Uterus (tissue), 4 donors: ENCODE results near the gene KRT6C. TPM values are rescaled to one million over a fixed set of nuclear protein-coding genes. Genes with fewer than 3 reads are reported as not detected.
"Not testable (repeated sequence)": the region's sequence is repeated elsewhere in the genome, so short reads cannot be mapped to it uniquely, and the experiment has no call there.

Experiments used
- DNase-seq, 2 donors: peaks; one replicate each; pipeline ENCODE4 v3.0.0-alpha.2; 2019 to 2020
- H3K27ac ChIP-seq, 2 donors: fragments of 200-600 bp; sonication (generic); 1 replicate in 1 of 2; 2 replicates in 1 of 2; pipeline ENCODE4 v1.5.1; 2016 to 2018
- H3K27me3 ChIP-seq, 2 donors: fragments of 200-600 bp; sonication (generic); one replicate each; pipeline ENCODE4 v1.5.1; 2018 to 2019; ENCODE audit warnings: control low read depth in 1 of 2
- H3K36me3 ChIP-seq, 2 donors: fragments of 200-600 bp; sonication (generic); one replicate each; pipeline ENCODE4 v1.5.1; 2019; ENCODE audit warnings: control low read depth in 1 of 2
- H3K4me1 ChIP-seq, 2 donors: fragments of 200-600 bp; sonication (generic); one replicate each; pipeline ENCODE4 v1.5.1; 2018 to 2019; ENCODE audit warnings: control low read depth in 1 of 2
- H3K4me3 ChIP-seq, 2 donors: fragments of 200-600 bp; sonication (generic); 1 replicate in 1 of 2; 2 replicates in 1 of 2; pipeline ENCODE4 v1.5.1; 2018 to 2019; ENCODE audit warnings: mild to moderate bottlenecking in 1 of 2
- H3K9me3 ChIP-seq, 2 donors: fragments of 200-600 bp; sonication (generic); one replicate each; pipeline ENCODE4 v1.5.1; 2019; ENCODE audit warnings: control low read depth in 1 of 2
- CTCF ChIP-seq, 4 experiments: fragments of 200-600 bp in 2 of 4; fragments of 450-650 bp in 2 of 4; sonication (generic) in 2 of 4; IDR thresholded peaks; one replicate each; pipeline ENCODE4 v1.5.1; 2016 to 2019; ENCODE audit warnings: antibody characterized with exemption in 4 of 4, mild to moderate bottlenecking in 2 of 4, moderate library complexity in 1 of 4
- POLR2A ChIP-seq, 2 donors: fragments of 450-650 bp; IDR thresholded peaks; one replicate each; pipeline ENCODE4 v1.6.1; 2016; ENCODE audit warnings: antibody characterized with exemption in 2 of 2, mild to moderate bottlenecking in 1 of 2, moderate library complexity in 1 of 2
- intact Hi-C: fragments of 100-400 bp; cut with DNase I; formaldehyde crosslinking; loops from one replicate; pipeline ENCODE4 v1.15.1; 2023; ENCODE audit warnings: low total_unique reads
- total RNA-seq, 4 donors: library from RNA; depleted of rRNA in 3 of 4; stranded (reverse); fragments of >200 nt in 3 of 4; gene quantifications; one replicate each; pipeline versions ENCODE4 v1.1.0 to v1.2.4, GENCODE V29; 2014 to 2023
- donor health status: DM: yes; HTN: yes; CAD: no.

Gene KRT6C
- total RNA-seq, 4 donors from 2014 or later, result 0.14 to 0.34 TPM; not detected in 2

- H3K36me3 ChIP-seq, result no peaks in the 10 kb centered on the region
- H3K27me3 ChIP-seq, result no peaks in the 10 kb centered on the region
- no peak overlapping the region for H3K27ac ChIP-seq
- no peaks in the 10 kb centered on the region for H3K9me3 ChIP-seq
- no peaks in the 10 kb centered on the region for H3K4me1 ChIP-seq
- no peak for DNase-seq
- TF ChIP-seq POLR2A (IDR thresholded peaks at IDR 0.05), result no peak
- no peak for TF ChIP-seq CTCF (IDR thresholded peaks at IDR 0.05)
- H3K4me3 ChIP-seq, result no peak overlapping the region
- intact Hi-C loops, result no loop called here
These were observed 15.1 kb upstream of the KRT6C start for GRCh38 chr12:52488736-52489135.

- DNase-seq, H3K27me3 ChIP-seq, H3K4me1 ChIP-seq, H3K9me3 ChIP-seq, intact Hi-C loops, H3K4me3 ChIP-seq, H3K36me3 ChIP-seq, H3K27ac ChIP-seq: not testable (repeated sequence)
These were observed 14.3 kb upstream of the KRT6C start for GRCh38 chr12:52487744-52488443.

GRCh38 chr12:52487211-52487610 is 13.6 kb upstream of the KRT6C start:
- intact Hi-C loops, result no loop called here
- TF ChIP-seq CTCF (IDR thresholded peaks at IDR 0.05), result no peak
- TF ChIP-seq POLR2A (IDR thresholded peaks at IDR 0.05), result no peak
- no peak for DNase-seq
- no peaks in the 10 kb centered on the region for H3K36me3 ChIP-seq
- H3K27ac ChIP-seq, result no peak overlapping the region
- no peaks in the 10 kb centered on the region for H3K27me3 ChIP-seq
- no peaks in the 10 kb centered on the region for H3K4me1 ChIP-seq
- no peak overlapping the region for H3K4me3 ChIP-seq
- no peaks in the 10 kb centered on the region for H3K9me3 ChIP-seq

- Histone ChIP-seq H3K27me3 (no peaks in the 10 kb centered on the region), H3K4me3 (no peak overlapping the region), H3K4me1 (no peaks in the 10 kb centered on the region), H3K27ac (no peak overlapping the region), H3K36me3 (no peaks in the 10 kb centered on the region), H3K9me3 (no peaks in the 10 kb centered on the region)
- intact Hi-C loops, result no loop called here
- no peak for TF ChIP-seq CTCF (IDR thresholded peaks at IDR 0.05)
- no peak for TF ChIP-seq POLR2A (IDR thresholded peaks at IDR 0.05)
- no peak for DNase-seq
These were observed 12.8 kb upstream of the KRT6C start for GRCh38 chr12:52486166-52487105.

GRCh38 chr12:52480073-52480472 is 6.5 kb upstream of the KRT6C start:
- no peak for DNase-seq
- no peaks in the 10 kb centered on the region for H3K4me1 ChIP-seq
- H3K9me3 ChIP-seq, result no peaks in the 10 kb centered on the region
- H3K27ac ChIP-seq, result no peak overlapping the region
- no peaks in the 10 kb centered on the region for H3K36me3 ChIP-seq
- no peak overlapping the region for H3K4me3 ChIP-seq
- H3K27me3 ChIP-seq, result peaks cover 0 to 4% of the 10 kb centered on the region in 2 donors
- intact Hi-C loops, result no loop called here
- TF ChIP-seq CTCF (IDR thresholded peaks at IDR 0.05) (no peak), POLR2A (IDR thresholded peaks at IDR 0.05) (no peak)
